ENCODE measurements around the gene CAPN9.
"Not testable (repeated sequence)": the region's sequence is repeated elsewhere in the genome, so short reads cannot be mapped to it uniquely, and the experiment has no call there.

The CAPN9 gene

GRCh38 chr1:230711245-230711644 lies 35.9 kb upstream of the CAPN9 start:
- H3K4me3 ChIP-seq (replicated peaks; ENCODE audit: low read depth, low read length) = no peak overlapping the region
- no peak for TF ChIP-seq CTCF (IDR thresholded peaks at IDR 0.05; ENCODE audit: low read depth, low read length, missing control alignments)
- DNase-seq (ENCODE audit: extremely low read depth, low read depth) = no peak

DNA sequence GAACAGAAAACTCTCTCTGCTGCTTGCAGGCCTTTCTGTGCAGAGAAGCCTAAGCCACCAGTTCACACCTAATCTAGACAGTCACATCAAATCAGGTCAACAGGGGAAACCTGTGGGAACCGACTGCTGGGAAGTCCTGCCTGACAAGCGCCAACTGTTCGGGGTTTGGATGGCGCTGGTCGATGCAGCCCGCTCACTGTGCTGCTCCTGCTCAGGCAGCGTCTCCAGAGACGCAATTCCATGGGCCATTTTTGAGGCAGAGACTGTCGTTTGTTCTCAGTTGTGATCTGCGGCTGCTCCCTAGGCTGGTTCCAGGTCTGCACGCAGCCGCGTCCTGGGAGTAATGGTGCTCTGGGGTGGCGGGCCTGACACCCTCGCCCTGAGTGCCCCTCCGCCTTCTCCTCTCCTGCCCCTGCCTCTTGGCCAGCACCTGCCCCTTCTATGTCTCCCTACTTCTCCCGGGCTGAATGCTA lies 34.7 kb upstream of the CAPN9 start:
- no peak overlapping the region for H3K4me3 ChIP-seq (replicated peaks; ENCODE audit: low read depth, low read length)
- no peak for TF ChIP-seq CTCF (IDR thresholded peaks at IDR 0.05; ENCODE audit: low read depth, low read length, missing control alignments)
- no peak for DNase-seq (ENCODE audit: extremely low read depth, low read depth)

- no peak for DNase-seq (ENCODE audit: extremely low read depth, low read depth)
- no peak for TF ChIP-seq CTCF (IDR thresholded peaks at IDR 0.05; ENCODE audit: low read depth, low read length, missing control alignments)
- H3K4me3 ChIP-seq (replicated peaks; ENCODE audit: low read depth, low read length) = no peak overlapping the region
These were observed 34.0 kb upstream of the CAPN9 start for GRCh38 chr1:230713138-230713537.

DNA sequence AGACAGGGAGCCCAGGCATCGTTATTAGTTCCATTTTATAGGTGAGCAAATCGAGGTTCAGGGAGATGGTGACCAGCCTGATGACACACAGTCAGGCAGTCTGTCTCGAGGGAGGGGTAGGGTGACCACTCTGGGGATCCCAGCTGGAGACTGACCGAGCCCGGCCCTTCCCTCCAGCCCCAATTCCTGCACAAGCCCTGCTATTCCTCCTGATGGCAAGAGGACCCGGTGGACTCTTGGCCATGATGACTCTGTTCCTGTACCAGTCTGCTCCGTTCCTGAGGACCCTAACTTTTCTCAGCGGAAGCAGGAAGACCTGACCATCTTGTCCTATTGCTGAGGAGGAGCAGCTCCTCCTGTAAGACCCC lies 33.7 kb upstream of the CAPN9 start:
- TF ChIP-seq CTCF (IDR thresholded peaks at IDR 0.05; ENCODE audit: low read depth, low read length, missing control alignments) = no peak
- DNase-seq (ENCODE audit: extremely low read depth, low read depth) = no peak
- no peak overlapping the region for H3K4me3 ChIP-seq (replicated peaks; ENCODE audit: low read depth, low read length)

- peak; percentile 17 for DNase-seq (ENCODE audit: extremely low read depth, low read depth)
- no peak within 1 kb of the TSS for H3K4me3 ChIP-seq (replicated peaks; ENCODE audit: low read depth, low read length)
- no peak for TF ChIP-seq CTCF (IDR thresholded peaks at IDR 0.05; ENCODE audit: low read depth, low read length, missing control alignments)
These were observed 33.0 kb upstream of the CAPN9 start, which contains the start of gene AGT for GRCh38 chr1:230713915-230714764. TSS of gene AGT (minus strand) at chr1:230714122. CDS start at chr1:230710823, 3,299 bp downstream.

GRCh38 chr1:230715510-230715909 lies 31.7 kb upstream of the CAPN9 start:
- no peak for TF ChIP-seq CTCF (IDR thresholded peaks at IDR 0.05; ENCODE audit: low read depth, low read length, missing control alignments)
- no peak for DNase-seq (ENCODE audit: extremely low read depth, low read depth)
- no peak overlapping the region for H3K4me3 ChIP-seq (replicated peaks; ENCODE audit: low read depth, low read length)

DNA sequence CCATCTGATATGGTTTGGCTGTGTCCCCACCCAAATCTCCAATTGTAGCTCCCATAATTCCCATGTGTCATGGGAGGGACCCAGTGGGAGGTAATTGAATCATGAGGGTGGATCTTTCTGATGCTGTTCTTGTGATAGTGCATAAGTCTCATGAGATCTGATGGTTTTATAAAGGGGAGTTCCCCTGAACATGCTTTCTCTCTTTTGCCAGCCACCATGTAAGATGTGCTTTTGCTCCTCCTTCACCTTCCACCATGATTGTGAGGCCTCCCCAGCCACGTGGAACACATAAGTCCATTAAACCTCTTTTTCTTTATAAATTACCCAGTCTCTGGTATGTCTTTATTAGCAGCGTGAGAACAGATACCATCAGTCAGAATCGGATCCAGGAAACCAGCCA lies 30.7 kb upstream of the CAPN9 start:
- not testable (repeated sequence) for DNase-seq (ENCODE audit: extremely low read depth, low read depth); H3K4me3 ChIP-seq (replicated peaks; ENCODE audit: low read depth, low read length)

Data from HFF-Myc (cell line).